SJSA1 (cell line): ENCODE measurements around the gene REPS1. TPM values are rescaled to one million over a fixed set of nuclear protein-coding genes. Genes with fewer than 3 reads are reported as not detected.

Experiments used
- DNase-seq, 2 experiments: peaks; one replicate each; pipeline ENCODE4 v3.0.0-alpha.2; 2015 to 2020; ENCODE audit warnings: low spot score in 2 of 2, low read depth in 1 of 2
- H3K27ac ChIP-seq: fragments of 250-450 bp; sonication (Bioruptor Pico); 2 replicates; pipeline ENCODE4 v1.5.1; 2020; ENCODE audit warnings: mild to moderate bottlenecking, moderate library complexity
- H3K27me3 ChIP-seq: fragments of 250-450 bp; sonication (Bioruptor Pico); replicated peaks from 2 replicates; pipeline ENCODE4 v1.5.1; 2020; ENCODE audit warnings: mild to moderate bottlenecking, moderate library complexity
- H3K36me3 ChIP-seq: fragments of 250-450 bp; sonication (Bioruptor Pico); 2 replicates; pipeline ENCODE4 v1.5.1; 2020; ENCODE audit warnings: mild to moderate bottlenecking
- H3K4me1 ChIP-seq: fragments of 250-450 bp; sonication (Bioruptor Pico); replicated peaks from 2 replicates; pipeline ENCODE4 v1.6.1; 2021; ENCODE audit warnings: mild to moderate bottlenecking
- H3K4me3 ChIP-seq: fragments of 250-450 bp; sonication (Bioruptor Pico); 2 replicates; pipeline ENCODE4 v1.5.1; 2020; ENCODE audit warnings: mild to moderate bottlenecking
- H3K9me3 ChIP-seq: fragments of 250-450 bp; sonication (Bioruptor Pico); replicated peaks from 2 replicates; pipeline ENCODE4 v1.5.1; 2020; ENCODE audit warnings: mild to moderate bottlenecking
- total RNA-seq: library from RNA; depleted of rRNA; stranded (reverse); fragments of >200 nt; shearing (Covaris generic); gene quantifications from 2 replicates; pipeline ENCODE4 v1.2.3, GENCODE V29; 2014; rRNA removed

The REPS1 gene
- total RNA-seq, 1 experiment from 2014 or later: 27.1 TPM

DNA sequence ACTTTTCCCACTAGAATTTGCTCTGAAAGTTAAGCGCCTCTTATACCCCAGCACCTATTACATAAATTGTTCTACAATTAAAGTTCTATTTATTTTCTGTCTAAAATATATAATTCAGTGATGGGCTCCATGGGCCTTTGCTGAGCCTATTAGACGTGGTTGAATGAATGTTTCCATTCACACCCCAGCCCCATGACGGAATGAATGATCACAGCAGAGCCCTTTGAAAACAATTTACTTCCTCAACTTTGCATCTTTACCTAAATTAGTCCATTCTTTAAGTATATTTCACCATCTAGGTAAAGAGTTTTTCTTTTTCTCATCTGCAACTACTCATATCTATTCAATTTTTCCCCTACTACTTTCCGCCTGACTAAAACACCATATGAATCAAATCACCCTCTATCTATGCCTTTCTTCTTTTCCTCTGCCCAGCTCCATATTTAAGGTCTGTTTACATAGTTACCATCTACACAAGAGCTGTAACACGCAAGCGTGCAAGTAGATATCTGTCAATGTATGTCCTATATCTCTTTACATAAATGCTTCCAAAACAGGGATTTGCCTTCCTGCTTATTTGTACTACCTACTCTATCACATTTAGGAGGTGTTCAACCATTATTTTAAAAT is 122.5 kb downstream of the REPS1 start:
- Histone ChIP-seq H3K27ac (no peak overlapping the region), H3K27me3 (no peaks in the 10 kb centered on the region), H3K9me3 (no peaks in the 10 kb centered on the region), H3K36me3 (no peaks in the 10 kb centered on the region), H3K4me3 (no peak overlapping the region), H3K4me1 (no peaks in the 10 kb centered on the region)
- no peak for DNase-seq

DNA sequence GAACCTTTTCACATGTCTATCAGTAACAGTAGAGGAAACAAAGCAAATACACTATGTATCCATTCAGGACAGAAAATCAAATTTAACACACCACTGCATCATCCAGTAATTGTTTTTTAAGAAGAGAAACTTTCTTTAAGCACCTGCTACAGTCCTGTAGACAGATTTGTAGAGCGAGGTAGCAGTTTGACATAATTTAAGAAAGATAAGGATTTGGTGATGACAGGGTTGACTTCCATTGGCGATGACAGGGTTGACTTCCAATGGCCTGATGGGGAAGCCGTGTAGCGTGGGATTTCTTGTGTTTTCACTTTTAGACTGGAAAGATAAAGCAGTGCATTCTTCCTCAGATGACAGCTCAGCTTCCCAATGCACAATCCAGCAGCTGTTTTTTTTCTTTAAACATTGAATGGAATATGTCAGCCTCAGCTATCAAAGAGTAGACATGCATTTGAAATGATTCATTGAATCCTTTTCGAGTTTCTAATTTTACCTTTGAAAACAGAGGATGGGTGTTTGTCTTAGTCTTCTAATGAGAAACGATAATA is 123.6 kb downstream of the REPS1 start:
- no peaks in the 10 kb centered on the region for H3K36me3 ChIP-seq
- no peaks in the 10 kb centered on the region for H3K9me3 ChIP-seq
- no peaks in the 10 kb centered on the region for H3K27me3 ChIP-seq
- no peaks in the 10 kb centered on the region for H3K4me1 ChIP-seq
- H3K4me3 ChIP-seq: no peak overlapping the region
- DNase-seq: no peak
- H3K27ac ChIP-seq: no peak overlapping the region

DNA sequence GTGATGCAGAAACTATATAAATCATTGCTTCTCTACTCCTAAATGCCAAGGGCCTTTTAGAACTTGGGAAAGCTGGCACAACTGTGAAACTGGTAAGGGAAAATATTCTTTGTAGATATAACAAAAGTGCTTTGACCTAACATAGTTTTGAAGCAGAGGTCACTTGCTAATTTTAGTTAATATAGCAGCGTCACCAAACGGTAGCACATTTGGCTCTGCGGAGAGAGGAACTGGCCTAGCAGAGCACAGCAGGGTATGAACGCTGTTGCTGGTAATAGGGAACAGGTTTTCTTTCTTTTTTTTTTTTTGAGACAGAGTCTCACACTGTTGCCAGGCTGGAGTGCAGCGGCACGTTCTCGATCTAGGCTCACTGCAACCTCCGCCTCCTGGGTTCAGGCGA is 124.7 kb downstream of the REPS1 start:
- H3K27ac ChIP-seq: no peak overlapping the region
- H3K9me3 ChIP-seq: no peaks in the 10 kb centered on the region
- DNase-seq: no peak
- H3K4me1 ChIP-seq: no peaks in the 10 kb centered on the region
- no peaks in the 10 kb centered on the region for H3K27me3 ChIP-seq
- H3K4me3 ChIP-seq: no peak overlapping the region
- no peaks in the 10 kb centered on the region for H3K36me3 ChIP-seq

DNA sequence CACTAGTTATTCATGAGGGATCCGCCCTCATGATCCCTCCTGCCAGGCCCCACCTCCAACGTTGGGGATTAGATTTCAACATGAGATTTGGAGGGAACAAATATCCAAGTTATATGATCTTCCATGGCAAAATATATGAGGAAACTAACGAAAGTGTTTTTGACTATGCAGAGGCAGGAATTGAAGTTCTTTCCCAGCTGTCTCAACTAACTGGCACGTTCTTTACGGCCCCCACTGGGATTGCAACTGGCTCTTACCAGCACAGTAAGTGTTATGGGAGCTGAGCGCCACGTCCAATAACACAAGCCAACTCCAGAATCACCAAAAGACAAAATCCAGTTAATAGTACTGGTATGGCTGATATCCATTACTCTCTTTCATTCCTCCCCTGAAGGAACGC is 125.6 kb downstream of the REPS1 start:
- Histone ChIP-seq H3K36me3 (no peaks in the 10 kb centered on the region), H3K4me3 (no peak overlapping the region), H3K27ac (no peak overlapping the region), H3K4me1 (no peaks in the 10 kb centered on the region), H3K9me3 (no peaks in the 10 kb centered on the region), H3K27me3 (no peaks in the 10 kb centered on the region)
- DNase-seq: no peak

DNA sequence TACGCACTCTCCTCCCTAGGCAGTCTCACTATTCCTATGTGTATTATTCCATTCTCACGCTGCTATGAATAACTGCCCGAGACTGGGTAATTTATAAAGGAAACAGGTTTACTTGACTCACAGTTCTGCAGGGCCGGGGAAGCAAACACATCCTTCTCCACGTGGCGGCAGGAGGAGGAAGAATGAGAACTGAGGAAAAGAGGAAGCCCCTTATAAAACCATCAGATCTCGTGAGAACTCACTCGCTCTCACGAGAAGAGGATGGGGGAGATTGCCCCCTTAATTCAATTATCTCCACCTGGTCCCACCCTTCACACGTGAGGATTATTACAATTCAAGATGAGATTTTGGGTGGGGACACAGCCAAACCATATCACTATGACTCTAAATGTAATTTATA is 130.3 kb downstream of the REPS1 start:
- H3K27ac ChIP-seq: no peak overlapping the region
- no peaks in the 10 kb centered on the region for H3K4me1 ChIP-seq
- DNase-seq: no peak
- no peak overlapping the region for H3K4me3 ChIP-seq
- no peaks in the 10 kb centered on the region for H3K36me3 ChIP-seq
- H3K27me3 ChIP-seq: peaks cover 12% of the 10 kb centered on the region
- H3K9me3 ChIP-seq: no peaks in the 10 kb centered on the region

DNA sequence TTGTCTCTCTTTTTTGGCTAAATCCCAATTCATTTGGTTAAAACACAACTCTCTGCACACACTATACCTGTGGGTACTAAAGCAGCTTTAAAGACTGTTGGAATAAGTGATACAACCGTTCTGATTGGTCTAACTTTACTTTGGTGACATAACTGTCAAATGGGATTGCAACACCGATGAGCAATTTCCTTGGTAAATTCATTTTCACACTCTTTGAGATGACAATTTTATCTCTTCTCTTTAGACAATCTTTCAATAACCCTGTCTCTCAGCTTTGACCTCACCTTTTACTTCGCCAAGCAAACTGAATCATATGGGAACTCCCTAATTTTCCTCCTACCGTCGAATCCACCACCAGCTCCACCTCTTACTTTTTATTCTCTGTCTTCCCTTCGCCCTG is 131.4 kb downstream of the REPS1 start:
- no peaks in the 10 kb centered on the region for H3K4me1 ChIP-seq
- H3K9me3 ChIP-seq: no peaks in the 10 kb centered on the region
- H3K27me3 ChIP-seq: peaks cover 17% of the 10 kb centered on the region
- H3K4me3 ChIP-seq: no peak overlapping the region
- H3K36me3 ChIP-seq: no peaks in the 10 kb centered on the region
- H3K27ac ChIP-seq: no peak overlapping the region
- no peak for DNase-seq

Other genes with a start within 250 kb of the REPS1 start
- 8.4 and 8.5 TPM in 2 replicates for gene CCDC28A, start 214.5 kb downstream of the REPS1 start, total RNA-seq
- gene ECT2L, start 192.2 kb downstream of the REPS1 start, total RNA-seq: not detected in 2 replicates
- 33.6 and 36.2 TPM in 2 replicates for gene ABRACL, start 40.5 kb upstream of the REPS1 start, total RNA-seq
- 9.1 and 9.5 TPM in 2 replicates for gene HECA, start 146.8 kb upstream of the REPS1 start, total RNA-seq